Activated naive CD4-positive, alpha-beta T cell treated with Interleukin-2 at 50 U/mL for 16 hours (primary cell): Measurements from ENCODE around the gene PARVG.

Source experiments
- DNase-seq: peaks from one replicate; pipeline ENCODE4 v3.0.0-alpha.2; 2020

PARVG gene

DNA sequence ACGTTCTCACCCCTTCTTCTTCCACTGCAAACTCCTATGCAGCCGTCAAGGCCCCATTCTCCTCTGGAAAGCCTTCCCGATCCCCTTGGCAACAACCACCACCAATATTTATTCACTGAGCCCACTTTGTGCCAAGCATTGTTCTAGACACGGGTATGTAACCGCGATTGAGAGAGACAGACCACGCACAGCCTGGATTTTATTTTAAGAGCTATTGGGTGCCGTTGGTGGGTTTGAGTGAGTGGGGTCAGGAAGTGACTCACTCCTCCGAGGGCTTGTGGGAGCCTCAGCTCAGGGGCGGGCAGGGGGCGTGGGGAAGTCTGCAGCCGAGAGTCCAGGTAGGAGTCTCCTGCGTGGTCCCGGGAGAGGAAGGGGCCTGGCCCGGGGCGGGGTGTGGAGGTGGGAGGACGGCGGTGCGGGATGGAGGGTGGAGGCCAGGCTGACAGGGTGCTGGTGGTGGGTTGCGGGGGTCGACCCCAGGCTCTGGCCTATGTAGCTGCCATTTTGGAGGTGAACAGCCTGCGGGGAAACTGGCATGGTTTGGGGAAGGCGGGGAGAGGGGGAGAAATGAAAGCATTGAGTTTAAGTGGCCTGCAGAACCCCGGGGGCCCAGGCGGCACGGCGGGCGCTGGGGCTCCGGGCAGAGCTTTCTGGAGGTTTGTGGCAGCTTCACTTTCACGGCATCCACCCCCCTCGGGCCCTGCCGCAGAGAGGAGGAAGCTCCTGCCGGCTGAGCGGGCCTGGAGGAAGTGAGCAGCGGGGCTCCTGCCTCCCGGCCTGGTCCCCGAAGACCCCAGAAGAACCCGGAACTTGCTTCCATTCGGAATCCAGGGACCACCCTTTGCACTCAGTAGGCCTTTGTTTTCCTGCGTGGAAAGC is 547 bp downstream of the PARVG start:
- DNase-seq, result peak; percentile 72

DNA sequence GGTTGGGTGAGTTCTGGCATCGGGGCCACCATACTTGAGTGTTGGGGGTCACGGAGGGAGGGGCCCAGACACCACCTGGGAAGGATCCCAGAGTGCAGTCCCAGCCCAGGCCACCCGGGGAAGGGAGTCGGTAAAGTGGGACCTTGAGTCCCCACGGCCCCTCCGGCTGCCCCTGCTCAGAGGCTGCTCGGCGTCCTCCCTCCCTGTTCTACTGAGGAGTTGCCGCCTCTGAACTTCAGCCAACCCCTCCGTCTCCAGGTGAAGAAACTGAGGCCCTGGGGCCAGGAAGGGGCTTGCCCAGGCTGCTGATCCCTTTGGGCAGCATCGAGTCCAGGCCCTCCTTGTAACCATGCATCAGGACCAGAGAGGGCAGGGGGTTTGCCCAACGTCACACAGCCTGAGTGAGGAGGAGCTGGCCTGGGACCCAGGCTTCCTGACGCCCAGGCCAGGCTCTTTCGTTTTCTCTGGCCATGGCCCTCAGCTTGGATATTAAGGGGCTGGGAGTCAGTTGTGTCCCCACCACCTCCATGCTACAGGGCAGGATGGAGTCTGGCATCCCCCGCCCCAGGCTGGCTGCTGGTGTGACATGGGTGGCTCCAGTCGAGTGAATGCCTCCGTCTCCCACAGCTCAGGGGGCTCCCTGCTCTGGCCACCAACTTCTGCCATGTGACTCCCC is 1.3 kb downstream of the PARVG start:
- no peak for DNase-seq

DNA sequence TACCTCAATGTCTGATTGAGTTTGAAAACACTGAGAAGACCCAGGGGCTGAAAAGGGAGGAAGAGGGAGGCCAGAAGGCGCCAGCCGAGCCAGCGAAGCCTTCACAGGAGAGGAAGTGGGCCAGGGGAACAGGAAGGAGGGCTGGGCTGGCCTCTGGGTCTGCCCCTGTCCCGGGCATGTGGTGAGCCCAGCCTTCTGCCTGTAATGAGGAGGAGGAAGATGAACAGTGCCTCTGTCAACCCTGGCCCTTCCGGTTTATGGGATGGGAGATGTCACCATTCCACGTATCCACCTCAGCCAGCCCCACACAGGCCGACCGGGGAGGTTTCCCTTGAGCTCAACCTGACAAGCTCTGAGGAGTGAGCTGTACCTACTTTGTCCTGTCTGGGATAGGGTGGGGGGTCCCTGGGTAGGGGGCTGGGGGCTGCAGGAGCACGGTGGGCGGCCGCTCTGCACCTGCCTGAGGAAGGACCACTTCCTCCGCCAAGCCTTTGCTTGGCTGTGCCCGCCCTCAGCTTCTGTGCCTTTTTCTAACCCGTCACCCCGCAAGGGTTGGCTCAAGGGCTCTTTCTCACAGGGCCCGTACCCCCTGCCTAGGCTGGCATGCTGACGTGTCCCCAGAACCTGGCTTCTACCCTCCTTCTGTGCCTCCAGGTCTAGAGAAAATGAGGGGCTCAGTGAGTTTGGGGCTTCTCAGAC is 2.0 kb downstream of the PARVG start:
- peak; percentile 34 for DNase-seq

DNA sequence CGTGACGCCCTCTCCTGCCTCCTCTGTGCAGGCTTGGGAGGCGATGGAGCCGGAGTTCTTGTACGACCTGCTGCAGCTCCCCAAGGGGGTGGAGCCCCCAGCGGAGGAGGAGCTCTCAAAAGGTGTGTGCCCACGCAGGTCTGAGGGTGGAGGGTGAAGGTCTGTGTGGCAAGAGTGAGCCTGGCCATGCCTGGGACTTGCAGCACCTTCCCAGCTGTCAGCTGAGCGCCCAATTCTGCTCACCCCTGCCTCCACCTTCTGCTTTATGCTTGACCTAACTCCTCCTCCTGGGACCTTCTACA is 2.5 kb downstream of the PARVG start:
- DNase-seq, result peak; percentile 11

DNA sequence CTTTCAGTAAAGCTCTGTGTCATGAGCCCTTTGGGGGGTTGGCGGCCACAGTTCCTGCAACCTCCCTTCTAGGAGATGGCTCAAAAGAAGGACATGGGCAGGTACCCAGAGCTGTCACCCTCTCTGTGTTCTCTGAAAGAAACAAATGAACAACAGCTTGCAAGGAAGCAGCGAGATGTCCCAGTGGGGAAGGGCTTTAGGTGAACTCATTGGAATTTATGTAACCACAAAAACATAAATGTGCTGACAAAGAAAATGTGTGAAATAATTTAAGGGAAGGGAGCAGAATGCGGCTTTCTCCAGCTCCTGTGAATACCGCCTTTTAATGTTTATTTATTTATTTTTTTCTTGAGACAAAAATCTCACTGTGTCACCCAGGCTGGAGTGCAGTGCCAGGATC is 3.3 kb downstream of the PARVG start:
- no peak for DNase-seq

DNA sequence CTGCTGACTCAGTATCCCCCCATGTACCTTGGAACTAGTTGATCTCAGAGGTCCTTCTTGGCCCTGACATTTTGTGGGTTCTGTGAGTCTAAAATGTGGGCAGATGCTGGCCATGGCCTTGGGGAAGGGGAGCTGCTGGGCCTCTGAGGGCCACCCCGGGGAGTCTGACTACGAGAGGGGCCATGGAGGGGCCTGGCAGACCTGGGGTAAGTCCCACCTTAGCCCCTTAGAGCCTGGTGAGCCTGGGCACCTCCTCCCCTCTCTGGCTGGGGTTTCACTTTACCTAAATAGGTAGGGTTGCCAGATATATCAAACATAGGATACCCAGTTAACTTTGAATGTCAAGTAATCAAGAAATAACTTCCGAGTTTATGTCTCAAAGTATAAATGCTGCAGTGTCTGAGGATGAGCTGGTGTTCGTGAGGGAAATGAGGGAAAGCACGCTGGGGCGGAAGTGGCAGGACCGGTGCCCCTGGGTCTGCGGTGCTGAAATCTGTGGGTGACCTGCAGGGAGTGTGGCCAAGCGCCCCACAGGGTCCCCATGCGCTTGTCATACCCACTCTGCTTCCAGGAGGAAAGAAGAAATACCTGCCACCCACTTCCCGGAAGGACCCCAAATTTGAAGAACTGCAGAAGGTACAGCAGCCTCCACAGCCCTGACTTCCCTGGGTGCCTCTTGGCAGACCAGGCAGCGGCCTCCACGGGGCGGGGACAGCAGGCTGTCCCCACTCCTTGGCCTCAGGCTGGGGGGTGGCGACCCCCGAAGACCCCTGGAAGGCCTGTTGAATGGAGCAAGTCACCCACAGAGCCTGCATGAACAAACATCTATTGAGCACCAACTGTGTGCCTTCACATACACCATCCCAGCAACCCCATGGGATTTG is 4.8 kb downstream of the PARVG start:
- DNase-seq, result no peak

DNA sequence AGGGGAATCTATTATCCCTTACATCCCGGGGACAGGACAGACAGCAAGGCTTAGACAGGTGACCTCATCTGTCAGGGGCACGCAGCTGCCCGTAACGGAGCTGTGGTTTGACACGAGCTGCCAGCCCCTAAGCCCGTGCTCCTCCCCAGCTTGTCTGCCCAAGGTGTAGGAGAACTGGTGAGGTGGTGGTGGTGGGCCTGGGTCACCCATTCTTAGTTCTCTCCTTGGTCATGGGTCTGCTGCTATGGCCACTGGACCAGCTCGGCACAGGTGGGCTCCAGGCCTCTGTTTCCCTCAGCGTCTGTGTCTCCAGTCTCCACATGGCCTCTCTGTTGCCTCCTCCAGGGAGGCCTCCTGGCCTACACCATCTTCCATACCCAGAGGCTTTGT is 5.4 kb downstream of the PARVG start:
- no peak for DNase-seq

DNA sequence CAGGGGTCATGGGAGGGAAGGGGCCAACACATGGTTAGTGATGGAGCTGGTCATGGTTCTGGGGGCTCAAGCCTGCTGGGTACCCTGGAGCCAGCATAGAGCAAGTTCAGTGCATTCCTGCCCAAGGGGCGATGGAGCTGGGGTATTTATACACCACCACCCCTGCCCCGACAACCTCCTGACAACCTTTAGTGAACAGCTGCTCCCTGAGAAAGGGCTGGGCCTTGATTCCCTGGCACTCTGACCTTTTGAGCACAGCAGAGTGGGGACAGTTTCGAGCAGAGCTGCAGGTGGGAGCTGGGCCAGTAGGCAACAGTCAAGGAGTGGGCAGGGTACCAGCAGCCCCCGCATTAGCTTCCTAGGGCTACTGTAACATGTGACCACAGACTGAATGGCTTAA is 6.0 kb downstream of the PARVG start:
- no peak for DNase-seq

DNA sequence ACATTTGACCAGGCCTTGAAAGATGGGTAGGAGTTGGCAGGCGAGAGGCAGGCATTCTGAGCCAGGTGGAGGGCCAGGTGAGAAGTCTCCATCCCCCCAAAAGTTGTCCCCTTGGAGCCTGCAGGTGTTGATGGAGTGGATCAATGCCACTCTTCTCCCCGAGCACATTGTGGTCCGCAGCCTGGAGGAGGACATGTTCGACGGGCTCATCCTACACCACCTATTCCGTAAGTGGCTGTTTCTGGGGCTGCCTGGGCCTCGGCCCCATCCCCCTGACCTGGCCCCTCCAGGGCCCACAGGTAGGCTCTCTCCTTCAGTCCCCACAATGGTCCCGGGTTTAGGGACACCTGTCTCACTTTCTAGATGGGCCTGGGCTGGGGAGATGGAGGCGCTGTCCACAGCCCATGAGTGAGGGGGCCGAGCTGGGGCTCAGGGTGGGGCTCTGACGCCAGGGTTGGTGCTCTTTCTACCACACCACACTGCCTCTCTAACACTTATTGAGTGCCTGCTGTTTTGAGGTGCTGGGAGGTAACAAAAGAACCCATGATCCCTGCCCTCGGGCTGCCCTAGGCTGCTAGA is 7.0 kb downstream of the PARVG start:
- DNase-seq, result no peak

DNA sequence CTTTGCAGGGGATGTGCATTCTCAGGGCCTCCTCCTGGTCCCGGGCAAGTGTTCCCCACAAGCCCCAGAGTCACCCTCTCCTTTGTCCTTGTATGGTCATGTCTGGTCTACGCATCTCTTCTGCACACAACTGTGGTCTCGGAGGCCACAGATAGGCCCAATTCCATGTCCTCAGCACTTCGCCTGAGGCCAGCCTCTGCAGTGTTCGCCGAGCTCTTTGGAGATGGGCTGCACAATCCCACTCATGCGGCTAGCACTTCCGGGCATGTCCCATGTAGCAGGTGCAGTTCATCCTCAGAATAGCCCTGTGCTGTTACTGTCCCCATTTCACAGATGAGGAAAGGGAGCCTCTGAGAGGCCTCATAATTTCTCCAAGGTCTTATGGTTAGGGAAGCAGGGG is 7.6 kb downstream of the PARVG start:
- no peak for DNase-seq

DNA sequence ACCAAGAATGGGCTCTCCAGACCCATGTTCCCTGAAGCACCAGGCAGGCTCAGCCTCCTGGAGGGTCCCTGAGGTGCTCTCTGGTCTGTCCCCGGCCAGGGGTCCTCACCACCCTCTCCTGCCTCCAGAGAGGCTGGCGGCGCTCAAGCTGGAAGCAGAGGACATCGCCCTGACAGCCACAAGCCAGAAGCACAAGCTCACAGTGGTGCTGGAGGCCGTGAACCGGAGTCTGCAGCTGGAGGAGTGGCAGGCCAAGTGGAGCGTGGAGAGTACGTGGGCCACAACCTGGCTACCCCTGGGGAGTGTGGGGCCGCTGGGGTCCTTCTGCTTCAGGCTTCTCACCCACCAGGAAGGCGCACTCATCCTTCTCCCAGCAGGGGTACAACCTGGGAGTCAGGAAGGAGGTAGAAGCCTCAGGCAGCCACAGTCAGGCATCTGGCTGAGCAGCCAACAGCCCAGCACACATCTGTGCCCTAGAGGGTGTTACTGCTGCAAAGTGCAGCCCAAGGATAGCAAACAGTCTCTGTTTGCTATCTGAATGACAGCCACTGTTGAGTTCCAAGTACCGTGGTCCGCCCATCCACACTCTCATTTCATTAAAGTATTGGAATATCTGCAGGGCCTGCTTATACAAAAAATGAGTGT is 8.4 kb downstream of the PARVG start:
- DNase-seq, result no peak

DNA sequence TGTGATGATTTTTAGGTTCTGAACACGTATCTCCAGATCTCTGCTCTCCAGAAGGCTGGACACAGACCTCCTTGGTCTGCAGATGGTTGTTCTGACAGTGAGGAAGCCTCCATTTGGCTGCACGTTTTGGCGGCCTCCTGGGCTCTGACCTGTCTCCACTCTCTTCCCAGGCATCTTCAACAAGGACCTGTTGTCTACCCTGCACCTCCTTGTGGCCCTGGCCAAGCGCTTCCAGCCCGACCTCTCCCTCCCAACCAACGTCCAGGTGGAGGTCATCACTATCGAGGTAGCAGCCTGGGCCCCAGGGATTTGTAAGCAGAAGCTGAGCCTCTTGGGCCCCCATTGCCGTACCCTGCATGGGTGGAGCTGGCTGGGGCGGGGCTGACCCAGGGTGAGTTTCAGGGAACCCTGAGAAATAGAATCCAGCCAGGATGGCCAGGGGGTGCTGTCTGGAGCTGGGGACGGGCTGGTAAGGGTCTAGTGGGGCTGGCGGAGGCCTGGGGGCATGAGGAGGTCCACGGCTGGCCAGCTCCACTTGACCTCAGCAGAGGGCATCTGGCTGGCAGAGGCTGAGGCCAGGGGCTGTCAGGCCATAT is 9.8 kb downstream of the PARVG start:
- no peak for DNase-seq

DNA sequence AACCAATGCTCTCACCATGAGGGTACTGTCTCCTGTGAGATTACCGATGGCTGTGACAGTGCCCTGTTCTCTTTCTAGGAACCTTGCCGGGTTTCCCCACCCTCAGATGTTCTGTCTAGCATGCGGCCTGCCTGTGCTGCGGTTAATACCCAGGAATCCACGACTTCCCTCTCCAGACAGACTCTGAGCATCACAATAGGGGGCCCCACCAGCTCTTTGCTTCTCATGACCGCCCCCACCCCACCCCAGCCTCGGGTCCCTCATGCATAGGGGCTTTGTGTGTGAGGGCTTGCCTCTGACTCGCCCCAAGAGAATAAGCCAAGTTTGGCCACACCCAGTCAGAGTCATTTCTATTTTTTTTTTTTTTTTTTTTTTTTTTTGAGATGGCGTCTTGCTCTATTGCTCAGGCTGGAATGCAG is 10.3 kb downstream of the PARVG start:
- peak; percentile 47 for DNase-seq

DNA sequence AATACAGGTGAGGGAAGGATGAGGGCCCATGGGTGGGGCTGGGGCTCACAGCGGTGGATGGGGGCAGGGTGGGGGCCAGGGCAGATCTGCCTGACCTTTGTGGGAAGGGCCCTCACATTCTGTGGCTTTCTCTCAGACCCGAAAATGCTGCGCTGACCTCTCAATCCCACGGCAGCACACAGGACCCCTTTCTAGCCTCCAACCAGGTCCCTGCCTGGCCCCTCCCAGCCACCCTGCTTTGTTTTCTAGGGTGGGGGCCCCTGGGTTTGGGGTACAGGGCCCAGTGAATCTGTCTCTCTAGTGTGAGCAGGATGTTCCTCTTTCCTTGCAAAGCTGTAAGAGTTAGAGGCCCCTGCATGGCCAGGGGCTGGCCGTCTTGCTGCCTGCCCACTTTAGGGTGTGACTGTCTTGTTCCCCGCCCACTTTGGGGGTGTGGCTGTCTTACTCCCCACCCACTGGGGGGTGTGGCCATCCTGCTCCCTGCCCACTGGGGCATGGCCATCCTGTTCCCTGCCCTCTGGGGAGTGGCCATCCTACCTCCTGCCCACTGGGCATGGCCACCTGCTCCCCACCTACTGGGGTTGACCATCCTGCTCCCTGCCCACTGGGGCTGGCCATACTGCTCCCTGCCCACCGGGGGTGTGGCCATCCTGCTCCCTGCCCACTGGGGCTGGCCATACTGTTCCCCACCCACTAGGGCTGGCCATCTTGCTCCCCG is 11.5 kb downstream of the PARVG start:
- DNase-seq, result peak; percentile 31

DNA sequence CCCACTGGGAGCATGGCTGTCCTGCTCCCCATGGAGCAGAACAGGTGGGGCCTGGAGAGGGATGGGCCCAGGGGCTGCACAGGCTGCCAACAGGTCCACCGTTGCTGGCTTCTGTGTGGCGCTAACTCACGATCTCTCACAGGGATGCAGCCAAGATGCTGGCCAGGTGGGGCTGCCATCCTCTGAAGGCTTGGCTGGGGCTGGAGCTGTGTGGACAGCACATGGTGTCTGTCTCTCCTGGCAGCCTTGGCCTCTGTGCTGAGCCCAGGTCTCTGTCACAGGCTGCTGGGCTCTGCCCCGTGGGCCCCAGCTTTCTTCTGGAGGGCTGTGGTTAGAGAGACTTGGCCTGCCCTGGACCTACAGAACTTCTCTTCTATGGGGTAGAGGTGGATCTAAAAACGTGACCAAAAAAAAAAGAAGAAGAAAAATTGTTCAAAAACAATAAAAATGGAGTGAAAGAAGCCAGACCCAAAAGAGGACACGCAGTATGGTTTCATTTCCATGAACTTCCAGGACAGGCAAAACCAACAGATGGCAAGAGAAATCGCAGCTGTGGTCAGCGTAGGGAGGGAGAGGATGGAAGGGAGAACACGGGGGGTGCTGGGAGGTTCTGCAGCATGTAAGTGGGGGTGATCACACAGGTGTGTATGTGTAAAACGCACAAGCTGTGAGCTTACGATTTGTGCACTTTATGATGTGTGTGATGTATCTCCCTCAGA is 12.2 kb downstream of the PARVG start:
- DNase-seq, result no peak

DNA sequence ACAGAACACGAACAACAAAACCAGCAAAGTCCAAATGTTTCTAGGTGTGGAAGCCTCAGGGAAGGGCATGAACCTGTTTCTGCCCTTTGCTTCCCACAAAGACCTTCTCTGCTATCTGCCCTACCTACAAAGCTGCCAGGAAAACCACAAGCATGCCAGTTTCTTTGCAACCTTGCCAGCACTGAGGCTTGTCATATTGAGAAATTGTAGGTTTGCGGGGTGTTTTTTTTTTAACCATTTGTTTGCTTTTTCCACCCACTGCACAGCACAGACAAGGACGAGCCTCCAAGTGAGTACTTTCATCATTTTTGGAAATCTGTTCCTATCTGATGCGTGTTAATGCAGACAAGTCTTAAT is 12.8 kb downstream of the PARVG start:
- peak; percentile 12 for DNase-seq

DNA sequence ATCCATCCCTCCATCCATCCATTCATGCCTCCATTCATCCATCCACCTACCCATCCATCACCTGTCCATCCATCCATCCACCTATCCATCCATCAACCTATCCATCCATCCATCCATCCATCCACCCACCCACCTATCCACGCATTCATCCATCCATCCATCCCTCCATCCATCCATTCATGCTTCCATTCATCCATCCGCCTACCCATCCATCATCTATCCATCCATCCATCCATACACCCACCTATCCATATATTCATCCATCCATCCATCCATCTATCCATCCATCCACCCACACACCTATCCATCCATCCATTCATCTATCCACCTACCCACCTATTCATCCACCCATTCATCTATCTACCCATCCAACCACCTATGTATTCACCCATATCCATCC is 13.8 kb downstream of the PARVG start:
- DNase-seq, result no peak

DNA sequence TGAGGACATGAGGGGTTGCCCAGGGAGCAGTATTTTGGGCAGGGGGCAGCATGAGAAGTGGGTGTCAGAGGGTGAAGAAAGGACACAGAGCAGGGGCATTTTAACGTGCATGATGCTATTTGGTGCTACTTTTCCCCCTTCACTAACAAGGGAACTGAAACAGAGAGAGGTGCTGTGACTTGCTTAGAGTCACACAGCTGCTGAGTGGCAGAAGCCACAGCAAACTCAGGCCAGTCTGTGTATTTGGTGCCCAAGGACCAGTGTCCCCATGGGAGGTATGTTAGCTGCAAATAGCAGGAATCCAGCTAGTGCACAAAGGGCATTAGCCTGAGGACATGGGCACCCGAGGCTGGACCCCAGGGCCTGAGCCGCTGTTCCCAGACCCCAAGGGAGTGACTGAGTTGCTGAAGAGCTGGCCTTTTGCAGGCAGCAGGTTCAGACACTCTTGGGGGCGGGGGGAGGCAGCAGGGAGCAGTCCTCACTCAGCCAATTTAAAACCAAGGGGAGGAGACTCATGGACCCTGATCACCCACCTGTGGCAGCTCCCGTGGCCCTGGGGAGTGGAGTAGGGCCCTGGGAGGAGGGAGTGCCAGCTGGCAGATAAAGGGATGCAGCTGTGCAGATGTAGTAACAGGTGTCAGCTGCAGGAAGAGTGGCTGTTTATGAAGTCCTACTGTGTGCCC is 14.6 kb downstream of the PARVG start:
- DNase-seq, result no peak

DNA sequence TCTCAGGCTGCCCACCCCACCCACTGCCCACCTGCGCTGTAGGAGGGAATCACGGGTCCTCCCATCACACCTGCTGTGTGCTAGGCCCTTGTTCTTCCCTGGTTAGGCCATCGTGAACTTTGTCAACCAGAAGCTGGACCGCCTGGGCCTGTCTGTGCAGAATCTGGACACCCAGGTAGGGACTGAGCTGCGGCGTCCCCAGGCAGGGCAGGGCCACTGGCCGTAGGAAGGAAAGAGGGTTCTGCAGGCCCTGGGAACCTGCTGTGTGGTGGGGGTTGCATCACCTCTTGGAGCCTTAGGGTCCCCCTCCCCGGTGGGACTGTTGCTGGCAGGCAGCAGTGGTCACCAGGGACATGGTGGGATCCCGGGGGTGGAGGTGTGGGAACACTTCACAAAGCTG is 15.5 kb downstream of the PARVG start:
- DNase-seq, result no peak

DNA sequence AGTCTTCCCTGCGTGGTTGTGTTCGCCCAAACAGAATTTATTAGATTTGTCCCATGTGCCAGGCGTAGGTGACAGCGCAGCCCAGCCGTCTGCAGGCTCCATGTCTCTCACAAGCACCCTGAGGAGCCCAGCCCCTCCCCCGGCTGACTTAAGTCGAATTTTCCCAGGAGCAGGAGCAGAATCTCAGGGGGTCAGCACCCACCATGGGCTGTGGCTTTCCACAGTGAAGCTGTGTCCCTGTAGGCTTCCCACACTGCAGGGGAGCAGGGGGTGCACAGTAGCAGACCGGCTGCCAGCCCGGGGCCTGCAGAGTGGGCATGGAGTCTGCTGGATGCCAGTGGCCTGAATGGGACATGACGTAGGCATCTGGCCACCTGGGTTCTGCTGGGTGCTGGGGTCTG is 16.0 kb downstream of the PARVG start:
- no peak for DNase-seq
